ENCODE measurements around the gene LY9. TPM values are rescaled to one million over a fixed set of nuclear protein-coding genes. Genes with fewer than 3 reads are reported as not detected.

Gene LY9
- total and polyA plus RNA-seq, 10 donors: 30.7 to 151 (median 37.8) TPM

DNA sequence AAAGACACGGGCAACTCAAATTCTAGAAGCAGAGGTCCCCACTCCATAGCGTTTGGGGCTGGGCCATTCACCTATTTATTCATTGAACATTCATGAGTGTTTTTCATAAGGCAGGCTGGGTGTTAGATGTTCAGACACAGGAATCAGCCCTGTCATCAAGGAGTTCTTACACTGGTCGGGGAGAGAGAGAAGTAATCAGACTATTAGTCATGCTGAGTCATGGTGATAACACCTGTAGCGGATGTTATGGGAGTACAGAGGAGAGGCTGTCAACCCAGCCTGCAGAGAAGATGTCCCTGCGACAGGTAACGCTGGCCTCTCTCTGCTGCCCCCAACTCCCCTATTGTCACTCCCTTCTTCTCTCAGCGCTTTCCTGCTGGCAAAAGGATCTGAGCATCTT lies 17.2 kb downstream of the LY9 start:
- Histone ChIP-seq H3K4me1 (peaks cover 0 to 8% (median 2%) of the 10 kb centered on the region in 6 donors), H3K36me3 (peaks cover 0 to 91% (median 30%) of the 10 kb centered on the region in 6 donors), H3K4me3 (no peak overlapping the region), H3K27me3 (replicated peaks in 1 of 7) (no peaks in the 10 kb centered on the region), H3K9me3 (peaks cover 0 to under 1% (median 0%) of the 10 kb centered on the region in 8 donors), H3K27ac (no peak overlapping the region)
- intact Hi-C loops (cut with DNase I; ENCODE audit: low total_unique reads): no loop called here
- 75 to 88% (median 81%) methylated on average over 7 of the region's 7 CpGs for WGBS, 5 donors
- TF ChIP-seq POLR2A (IDR thresholded peaks at IDR 0.05): no peak
- no peak for TF ChIP-seq POLR2AphosphoS5 (IDR thresholded peaks at IDR 0.05)
- DNase-seq: no peak

DNA sequence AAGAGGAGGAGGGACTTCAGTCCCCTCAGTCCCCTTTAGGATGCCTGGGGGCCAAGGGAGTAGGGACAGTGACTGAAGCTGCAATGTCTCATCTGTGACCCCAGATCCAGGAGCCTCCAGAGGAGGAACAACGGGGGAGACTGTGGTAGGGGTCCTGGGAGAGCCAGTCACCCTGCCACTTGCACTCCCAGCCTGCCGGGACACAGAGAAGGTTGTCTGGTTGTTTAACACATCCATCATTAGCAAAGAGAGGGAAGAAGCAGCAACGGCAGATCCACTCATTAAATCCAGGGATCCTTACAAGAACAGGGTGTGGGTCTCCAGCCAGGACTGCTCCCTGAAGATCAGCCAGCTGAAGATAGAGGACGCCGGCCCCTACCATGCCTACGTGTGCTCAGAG lies 18.3 kb downstream of the LY9 start:
- TF ChIP-seq POLR2A (IDR thresholded peaks at IDR 0.05) (no peak), CTCF (IDR thresholded peaks at IDR 0.05 in 8 of 11, conservative IDR thresholded peaks at IDR 0.05 in 3 of 11) (no peak), POLR2AphosphoS5 (IDR thresholded peaks at IDR 0.05) (no peak)
- H3K27ac ChIP-seq: no peak overlapping the region
- H3K9me3 ChIP-seq: no peaks in the 10 kb centered on the region
- intact Hi-C loops (cut with DNase I; ENCODE audit: low total_unique reads): no loop called here
- H3K4me3 ChIP-seq: no peak overlapping the region
- no peaks in the 10 kb centered on the region for H3K27me3 ChIP-seq (replicated peaks in 1 of 7)
- H3K36me3 ChIP-seq: peaks cover 0 to 93% (median 30%) of the 10 kb centered on the region in 6 donors
- no peak for DNase-seq
- WGBS, 5 donors: 85 to 92% (median 88%) methylated on average over 6 of the region's 6 CpGs
- H3K4me1 ChIP-seq: no peaks in the 10 kb centered on the region

DNA sequence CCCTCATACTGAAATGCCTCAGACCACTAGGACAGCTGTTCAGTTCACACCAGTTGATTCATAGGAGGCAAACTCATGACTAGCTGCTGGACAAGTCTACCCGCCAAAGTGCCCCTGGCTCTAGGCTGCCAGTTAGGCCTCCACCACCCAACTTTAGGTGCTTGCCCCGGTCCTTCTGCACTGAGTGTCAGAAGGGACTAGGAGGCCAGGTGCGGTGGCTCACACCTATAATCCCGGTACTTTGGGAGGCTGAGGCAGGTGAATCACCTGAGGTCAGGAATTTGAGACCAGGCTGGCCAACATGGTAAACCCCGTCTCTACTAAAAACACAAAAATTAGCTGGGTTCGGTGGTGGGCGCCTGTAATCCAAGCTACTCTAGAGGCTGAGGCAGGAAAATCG lies 18.9 kb downstream of the LY9 start:
- WGBS, 5 donors: 90 to 99% (median 96%) methylated on average over 8 of the region's 8 CpGs
- no peak overlapping the region for H3K27ac ChIP-seq
- H3K36me3 ChIP-seq: peaks cover 0 to 90% (median 30%) of the 10 kb centered on the region in 6 donors
- no peaks in the 10 kb centered on the region for H3K9me3 ChIP-seq
- intact Hi-C loops (cut with DNase I; ENCODE audit: low total_unique reads): no loop called here
- no peak overlapping the region for H3K4me3 ChIP-seq
- no peaks in the 10 kb centered on the region for H3K27me3 ChIP-seq (replicated peaks in 1 of 7)
- DNase-seq: no peak
- H3K4me1 ChIP-seq: no peaks in the 10 kb centered on the region
- TF ChIP-seq CTCF (IDR thresholded peaks at IDR 0.05 in 8 of 11, conservative IDR thresholded peaks at IDR 0.05 in 3 of 11) (no peak), POLR2AphosphoS5 (IDR thresholded peaks at IDR 0.05) (no peak), POLR2A (IDR thresholded peaks at IDR 0.05) (no peak)

DNA sequence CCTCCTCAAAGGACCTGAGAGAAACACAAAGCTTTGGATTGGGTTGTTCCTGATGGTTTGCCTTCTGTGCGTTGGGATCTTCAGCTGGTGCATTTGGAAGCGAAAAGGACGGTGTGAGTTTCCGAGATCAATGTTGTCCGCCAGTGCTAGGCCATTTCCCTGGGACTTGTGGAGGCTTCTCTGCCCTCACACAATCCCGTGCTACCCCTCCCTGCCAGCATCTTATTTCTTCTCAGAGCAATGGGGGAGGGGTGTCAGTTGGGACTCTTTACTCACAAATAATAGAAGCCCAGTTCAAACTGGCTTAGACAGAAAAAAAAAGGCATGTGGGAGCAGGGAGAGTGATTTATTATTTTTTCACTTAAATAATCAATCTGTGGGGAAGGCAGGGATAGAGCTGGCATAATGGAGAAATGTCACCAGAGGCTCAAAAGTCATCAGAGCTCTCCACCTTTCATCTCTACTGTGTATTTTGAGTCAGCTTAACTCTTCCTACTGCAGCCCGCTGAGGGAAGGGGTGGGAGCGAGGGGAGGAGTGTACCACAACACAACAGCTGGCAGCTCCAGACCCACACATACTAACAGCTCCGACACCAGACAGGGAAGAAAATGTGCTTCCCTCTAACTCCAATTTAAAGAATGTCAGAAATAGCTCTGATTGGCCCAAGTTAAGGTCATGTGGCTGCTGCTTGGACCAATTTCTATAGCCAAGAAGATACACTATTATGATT lies 22.4 kb downstream of the LY9 start:
- H3K27ac ChIP-seq: no peak overlapping the region
- H3K9me3 ChIP-seq: no peaks in the 10 kb centered on the region
- H3K4me1 ChIP-seq: no peaks in the 10 kb centered on the region
- TF ChIP-seq POLR2A (IDR thresholded peaks at IDR 0.05) (no peak), CTCF (IDR thresholded peaks at IDR 0.05 in 8 of 11, conservative IDR thresholded peaks at IDR 0.05 in 3 of 11) (no peak), POLR2AphosphoS5 (IDR thresholded peaks at IDR 0.05) (no peak)
- no peaks in the 10 kb centered on the region for H3K27me3 ChIP-seq (replicated peaks in 1 of 7)
- intact Hi-C loops (cut with DNase I; ENCODE audit: low total_unique reads): no loop called here
- 67 to 87% (median 77%) methylated on average over 9 of the region's 9 CpGs for WGBS, 5 donors
- peaks cover 0 to 91% (median 37%) of the 10 kb centered on the region in 6 donors for H3K36me3 ChIP-seq
- DNase-seq: no peak
- H3K4me3 ChIP-seq: no peak overlapping the region

Measured in spleen (tissue), 11 donors.